Skeletal muscle tissue (tissue), 4 donors: ENCODE results near the gene VPS26A. TPM values are rescaled to one million over a fixed set of nuclear protein-coding genes. Genes with fewer than 3 reads are reported as not detected.

ENCODE experiments used
- H3K27ac ChIP-seq: one replicate; pipeline ENCODE4 v1.7.0; 2013; ENCODE audit warnings: mild to moderate bottlenecking, low read depth, low read length, inconsistent platforms
- H3K27me3 ChIP-seq, 3 donors: one replicate each; pipeline ENCODE4 v1.7.0; 2013; ENCODE audit warnings: low read length in 3 of 3; ENCODE audit not compliant: control insufficient read depth in 3 of 3, insufficient read depth in 3 of 3
- H3K36me3 ChIP-seq, 3 donors: one replicate each; pipeline ENCODE4 v1.7.0; 2013; ENCODE audit warnings: low read length in 3 of 3; ENCODE audit not compliant: control insufficient read depth in 3 of 3, insufficient read depth in 3 of 3
- H3K4me1 ChIP-seq, 3 donors: one replicate each; pipeline ENCODE4 v1.7.0; 2013; ENCODE audit warnings: low read length in 3 of 3, mild to moderate bottlenecking in 3 of 3; ENCODE audit not compliant: control insufficient read depth in 3 of 3, insufficient read depth in 3 of 3
- H3K4me3 ChIP-seq, 3 donors: one replicate each; pipeline ENCODE4 v1.7.0; 2013; ENCODE audit warnings: low read length in 3 of 3
- H3K9ac ChIP-seq, 3 donors: one replicate each; pipeline ENCODE4 v1.7.0; 2013; ENCODE audit warnings: low read length in 3 of 3, mild to moderate bottlenecking in 3 of 3, moderate library complexity in 2 of 3, low read depth in 1 of 3
- H3K9me3 ChIP-seq, 3 donors: one replicate each; pipeline ENCODE4 v1.7.0; 2013; ENCODE audit warnings: low read length in 3 of 3; ENCODE audit not compliant: control insufficient read depth in 3 of 3
- total RNA-seq: library from RNA; depleted of rRNA; stranded (reverse); fragments of >200 nt; gene quantifications from one replicate; pipeline ENCODE4 v1.2.3, GENCODE V29; 2014
- donor health status: Osteomylitis.

VPS26A gene
- total RNA-seq, 1 donor from 2014 or later, result 28.7 TPM

GRCh38 chr10:69201045-69201444, 77.1 kb downstream of the VPS26A start:
- no peaks in the 10 kb centered on the region for H3K27me3 ChIP-seq
- no peak overlapping the region for H3K4me3 ChIP-seq
- H3K27ac ChIP-seq, result no peak overlapping the region
- no peaks in the 10 kb centered on the region for H3K4me1 ChIP-seq
- H3K9ac ChIP-seq, result no peak overlapping the region
- peaks cover 40 to 67% (median 62%) of the 10 kb centered on the region in 3 donors for H3K36me3 ChIP-seq
- no peaks in the 10 kb centered on the region for H3K9me3 ChIP-seq

- H3K9ac ChIP-seq, result no peak overlapping the region
- H3K27ac ChIP-seq, result no peak overlapping the region
- no peak overlapping the region for H3K4me3 ChIP-seq
- H3K4me1 ChIP-seq, result no peaks in the 10 kb centered on the region
- H3K9me3 ChIP-seq, result no peaks in the 10 kb centered on the region
- no peaks in the 10 kb centered on the region for H3K27me3 ChIP-seq
- H3K36me3 ChIP-seq, result peaks cover 33 to 70% (median 63%) of the 10 kb centered on the region in 3 donors
These were observed 78.4 kb downstream of the VPS26A start for GRCh38 chr10:69202332-69202731.

- H3K9me3 ChIP-seq, result no peaks in the 10 kb centered on the region
- H3K4me3 ChIP-seq, result no peak overlapping the region
- no peak overlapping the region for H3K9ac ChIP-seq
- H3K27me3 ChIP-seq, result no peaks in the 10 kb centered on the region
- H3K36me3 ChIP-seq, result peaks cover 27 to 50% (median 48%) of the 10 kb centered on the region in 3 donors
- no peak overlapping the region for H3K27ac ChIP-seq
- peaks cover 0 to 3% (median 3%) of the 10 kb centered on the region in 3 donors for H3K4me1 ChIP-seq
These were observed 84.8 kb downstream of the VPS26A start for GRCh38 chr10:69208761-69209160.

GRCh38 chr10:69209787-69210484, 86.0 kb downstream of the VPS26A start:
- Histone ChIP-seq H3K9me3 (no peaks in the 10 kb centered on the region), H3K4me3 (no peak overlapping the region), H3K36me3 (peaks cover 22 to 39% (median 36%) of the 10 kb centered on the region in 3 donors), H3K9ac (no peak overlapping the region), H3K27me3 (no peaks in the 10 kb centered on the region), H3K27ac (no peak overlapping the region), H3K4me1 (peaks cover 0 to 5% (median 4%) of the 10 kb centered on the region in 3 donors)

- Histone ChIP-seq H3K36me3 (peaks cover 12 to 31% (median 26%) of the 10 kb centered on the region in 3 donors), H3K27me3 (no peaks in the 10 kb centered on the region), H3K9ac (no peak overlapping the region), H3K9me3 (no peaks in the 10 kb centered on the region), H3K27ac (no peak overlapping the region), H3K4me3 (no peak overlapping the region), H3K4me1 (peaks cover 0 to 5% (median 4%) of the 10 kb centered on the region in 3 donors)
These were observed 87.1 kb downstream of the VPS26A start for GRCh38 chr10:69211104-69211503.

GRCh38 chr10:69211524-69211923, 87.5 kb downstream of the VPS26A start:
- Histone ChIP-seq H3K9ac (no peak overlapping the region), H3K36me3 (peaks cover 12 to 27% (median 22%) of the 10 kb centered on the region in 3 donors), H3K9me3 (no peaks in the 10 kb centered on the region), H3K4me1 (peaks cover 0 to 5% (median 4%) of the 10 kb centered on the region in 3 donors), H3K27ac (no peak overlapping the region), H3K27me3 (peaks cover 0 to 2% (median 0%) of the 10 kb centered on the region in 3 donors), H3K4me3 (no peak overlapping the region)

- no peaks in the 10 kb centered on the region for H3K9me3 ChIP-seq
- peaks cover under 1 to 7% (median 5%) of the 10 kb centered on the region in 3 donors for H3K36me3 ChIP-seq
- no peak overlapping the region for H3K4me3 ChIP-seq
- no peak overlapping the region for H3K27ac ChIP-seq
- H3K9ac ChIP-seq, result no peak overlapping the region
- peaks cover 0 to 5% (median 0%) of the 10 kb centered on the region in 3 donors for H3K27me3 ChIP-seq
- peaks cover 0 to 5% (median 4%) of the 10 kb centered on the region in 3 donors for H3K4me1 ChIP-seq
These were observed 89.8 kb downstream of the VPS26A start for GRCh38 chr10:69213591-69214311.

GRCh38 chr10:69214666-69215131, 90.7 kb downstream of the VPS26A start:
- Histone ChIP-seq H3K9ac (no peak overlapping the region), H3K36me3 (no peaks in the 10 kb centered on the region), H3K27ac (no peak overlapping the region), H3K27me3 (peaks cover 0 to 5% (median 0%) of the 10 kb centered on the region in 3 donors), H3K9me3 (no peaks in the 10 kb centered on the region), H3K4me3 (no peak overlapping the region), H3K4me1 (peaks cover 0 to 5% (median 4%) of the 10 kb centered on the region in 3 donors)

GRCh38 chr10:69215405-69216171, 91.6 kb downstream of the VPS26A start:
- Histone ChIP-seq H3K9me3 (no peaks in the 10 kb centered on the region), H3K36me3 (no peaks in the 10 kb centered on the region), H3K27ac (no peak overlapping the region), H3K9ac (no peak overlapping the region), H3K4me3 (no peak overlapping the region), H3K27me3 (peaks cover 0 to 5% (median 3%) of the 10 kb centered on the region in 3 donors), H3K4me1 (peaks cover 0 to 5% (median 4%) of the 10 kb centered on the region in 3 donors)
